ENCODE results near the gene VEZT. TPM values are rescaled to one million over a fixed set of nuclear protein-coding genes. Genes with fewer than 3 reads are reported as not detected.

The VEZT gene
- total RNA-seq, 1 donor from 2014 or later: 89.9 TPM

DNA sequence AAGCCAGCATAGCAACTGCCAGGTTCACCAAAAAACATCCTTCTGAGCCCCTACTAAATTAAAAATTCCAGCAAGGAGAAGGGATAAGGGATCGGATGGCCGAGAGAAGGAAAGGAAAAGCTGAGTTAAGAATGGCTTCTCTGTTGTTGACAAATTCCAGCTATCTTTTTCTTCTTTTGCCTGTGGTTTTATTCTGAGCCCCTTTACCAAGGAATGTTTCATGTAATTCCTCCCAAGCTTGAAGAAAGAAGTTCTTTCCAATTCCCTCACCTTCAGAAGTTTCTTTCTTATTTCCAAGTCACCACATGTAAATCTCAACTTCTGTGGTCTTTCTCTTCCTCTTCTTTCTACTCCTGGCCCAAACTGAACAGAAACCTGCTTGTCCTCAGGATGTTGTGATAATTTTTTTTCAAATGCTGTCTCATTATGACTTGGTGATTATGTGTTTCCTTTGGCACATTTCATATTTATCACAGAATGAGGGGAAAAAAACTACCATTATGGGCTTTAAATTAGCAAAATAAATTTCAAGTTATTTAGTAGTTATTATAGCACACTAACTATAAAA lies 40.3 kb upstream of the VEZT start:
- TF ChIP-seq, protein P1, sequence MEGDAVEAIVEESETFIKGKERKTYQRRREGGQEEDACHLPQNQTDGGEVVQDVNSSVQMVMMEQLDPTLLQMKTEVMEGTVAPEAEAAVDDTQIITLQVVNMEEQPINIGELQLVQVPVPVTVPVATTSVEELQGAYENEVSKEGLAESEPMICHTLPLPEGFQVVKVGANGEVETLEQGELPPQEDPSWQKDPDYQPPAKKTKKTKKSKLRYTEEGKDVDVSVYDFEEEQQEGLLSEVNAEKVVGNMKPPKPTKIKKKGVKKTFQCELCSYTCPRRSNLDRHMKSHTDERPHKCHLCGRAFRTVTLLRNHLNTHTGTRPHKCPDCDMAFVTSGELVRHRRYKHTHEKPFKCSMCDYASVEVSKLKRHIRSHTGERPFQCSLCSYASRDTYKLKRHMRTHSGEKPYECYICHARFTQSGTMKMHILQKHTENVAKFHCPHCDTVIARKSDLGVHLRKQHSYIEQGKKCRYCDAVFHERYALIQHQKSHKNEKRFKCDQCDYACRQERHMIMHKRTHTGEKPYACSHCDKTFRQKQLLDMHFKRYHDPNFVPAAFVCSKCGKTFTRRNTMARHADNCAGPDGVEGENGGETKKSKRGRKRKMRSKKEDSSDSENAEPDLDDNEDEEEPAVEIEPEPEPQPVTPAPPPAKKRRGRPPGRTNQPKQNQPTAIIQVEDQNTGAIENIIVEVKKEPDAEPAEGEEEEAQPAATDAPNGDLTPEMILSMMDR (IDR thresholded peaks at IDR 0.05; ENCODE audit: unreplicated experiment): no peak
- peaks cover 30% of the 10 kb centered on the region for H3K4me1 Mint-ChIP-seq (ENCODE audit: unreplicated experiment)
- H3K4me3 Mint-ChIP-seq (ENCODE audit: unreplicated experiment): no peak overlapping the region
- H3K27me3 Mint-ChIP-seq (ENCODE audit: unreplicated experiment): no peaks in the 10 kb centered on the region
- no peak for DNase-seq (ENCODE audit: low spot score)
- H3K27ac Mint-ChIP-seq (ENCODE audit: unreplicated experiment): peak overlapping the region; percentile 6
- H3K36me3 Mint-ChIP-seq (ENCODE audit: low read depth, unreplicated experiment): no peaks in the 10 kb centered on the region
- H3K9me3 Mint-ChIP-seq (ENCODE audit: unreplicated experiment): no peaks in the 10 kb centered on the region

DNA sequence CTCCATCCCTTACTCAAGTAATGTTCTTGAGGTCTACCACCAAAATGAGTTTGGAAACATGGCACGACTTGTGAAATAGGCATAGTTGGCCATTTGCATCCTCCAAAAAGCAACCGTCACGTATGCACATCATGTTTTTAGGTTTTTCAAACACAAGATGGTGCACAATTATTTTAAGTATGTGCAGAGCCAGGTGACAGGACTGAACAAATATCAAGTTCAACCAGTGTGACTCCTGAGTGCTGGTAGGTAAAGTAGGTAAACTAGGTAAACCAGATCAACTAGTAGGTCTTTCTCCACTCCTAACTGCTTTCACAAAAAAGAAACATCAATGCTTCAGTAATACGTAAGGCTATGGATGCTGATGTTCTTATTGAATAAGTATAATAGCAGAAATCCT lies 39.5 kb upstream of the VEZT start:
- TF ChIP-seq, protein P1 (IDR thresholded peaks at IDR 0.05; ENCODE audit: unreplicated experiment): no peak

DNA sequence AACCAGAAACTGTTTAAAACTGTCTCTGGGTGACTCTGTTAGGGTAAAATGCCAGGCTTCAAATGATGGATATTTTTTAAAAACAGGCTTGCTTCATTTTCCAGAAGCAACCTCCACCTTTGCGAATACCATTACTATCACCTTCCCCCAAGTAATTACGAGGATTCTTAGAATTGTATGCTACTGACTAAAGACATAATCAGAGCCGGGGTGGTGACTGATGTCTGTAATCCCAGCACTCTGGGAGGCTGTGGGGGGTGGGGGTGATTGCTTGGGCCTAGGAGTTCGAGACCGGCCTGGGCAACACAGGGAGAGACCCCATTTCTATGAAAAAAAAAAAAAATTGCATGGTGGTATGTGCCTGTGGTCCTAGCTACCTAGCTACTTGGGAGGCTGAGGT lies 38.6 kb upstream of the VEZT start:
- TF ChIP-seq, protein P1 (IDR thresholded peaks at IDR 0.05; ENCODE audit: unreplicated experiment): no peak
- Mint-ChIP-seq H3K27me3 (ENCODE audit: unreplicated experiment) (no peaks in the 10 kb centered on the region), H3K27ac (ENCODE audit: unreplicated experiment) (no peak overlapping the region), H3K36me3 (ENCODE audit: low read depth, unreplicated experiment) (no peaks in the 10 kb centered on the region), H3K4me3 (ENCODE audit: unreplicated experiment) (no peak overlapping the region), H3K9me3 (ENCODE audit: unreplicated experiment) (no peaks in the 10 kb centered on the region), H3K4me1 (ENCODE audit: unreplicated experiment) (peaks cover 17% of the 10 kb centered on the region)
- no peak for DNase-seq (ENCODE audit: low spot score)

More for the DNA sequence above, 39.5 kb upstream of the VEZT start:
- Mint-ChIP-seq H3K27me3 (ENCODE audit: unreplicated experiment) (no peaks in the 10 kb centered on the region), H3K36me3 (ENCODE audit: low read depth, unreplicated experiment) (no peaks in the 10 kb centered on the region), H3K4me3 (ENCODE audit: unreplicated experiment) (no peak overlapping the region), H3K27ac (ENCODE audit: unreplicated experiment) (peak overlapping the region; percentile 36), H3K9me3 (ENCODE audit: unreplicated experiment) (no peaks in the 10 kb centered on the region), H3K4me1 (ENCODE audit: unreplicated experiment) (peaks cover 25% of the 10 kb centered on the region)
- DNase-seq (ENCODE audit: low spot score): no peak

DNA sequence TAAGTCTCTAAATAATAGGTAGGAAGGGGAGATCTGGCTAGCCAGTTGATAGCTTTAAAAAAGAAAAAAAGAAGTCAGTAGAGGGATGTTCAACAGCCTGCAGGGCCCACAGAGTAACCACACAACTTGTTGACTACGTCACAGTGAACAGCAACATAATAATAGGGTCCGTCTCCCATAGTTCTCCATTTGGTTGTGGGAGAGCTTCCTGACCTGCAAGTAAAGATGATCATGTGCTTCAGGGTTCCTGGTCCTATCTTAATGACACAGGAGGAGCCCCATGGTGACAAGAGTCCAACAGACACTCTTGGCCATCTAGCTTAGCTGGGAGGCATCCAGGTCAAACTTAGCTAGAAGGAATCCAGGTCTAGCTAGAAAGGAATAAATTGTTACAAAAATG lies 36.5 kb upstream of the VEZT start:
- Mint-ChIP-seq H3K27ac (ENCODE audit: unreplicated experiment) (no peak overlapping the region), H3K4me3 (ENCODE audit: unreplicated experiment) (no peak overlapping the region), H3K27me3 (ENCODE audit: unreplicated experiment) (no peaks in the 10 kb centered on the region), H3K36me3 (ENCODE audit: low read depth, unreplicated experiment) (peaks cover 5% of the 10 kb centered on the region), H3K9me3 (ENCODE audit: unreplicated experiment) (no peaks in the 10 kb centered on the region), H3K4me1 (ENCODE audit: unreplicated experiment) (peaks cover 13% of the 10 kb centered on the region)
- no peak for DNase-seq (ENCODE audit: low spot score)
- TF ChIP-seq, protein P1 (IDR thresholded peaks at IDR 0.05; ENCODE audit: unreplicated experiment): no peak

DNA sequence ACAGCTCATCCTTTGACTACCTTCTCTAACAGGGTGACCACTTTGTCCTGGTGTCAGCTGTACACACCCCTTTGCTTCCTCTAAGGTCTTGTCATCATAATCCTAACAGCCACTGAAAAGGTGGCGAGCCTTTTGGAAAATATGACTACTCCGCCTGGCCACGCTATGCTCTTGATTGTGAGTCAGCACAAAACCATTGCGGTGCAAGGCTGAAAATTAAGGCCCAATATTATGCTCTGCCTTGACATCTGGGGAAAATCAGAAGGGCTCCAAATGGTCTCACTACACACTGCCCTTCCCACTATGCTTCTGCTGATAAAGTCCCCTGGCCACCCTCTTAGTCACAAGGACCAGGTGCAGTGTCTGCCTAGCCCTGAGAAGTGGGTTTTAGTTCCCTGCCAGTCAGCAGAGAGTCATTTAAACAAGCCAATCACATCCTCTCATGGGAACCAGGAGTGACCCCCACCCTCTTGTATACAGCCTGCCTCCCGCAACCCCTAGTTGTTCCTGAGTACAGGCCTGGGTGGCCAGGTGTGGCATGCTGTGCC lies 34.7 kb upstream of the VEZT start:
- Mint-ChIP-seq H3K27ac (ENCODE audit: unreplicated experiment) (no peak overlapping the region), H3K4me1 (ENCODE audit: unreplicated experiment) (peaks cover 4% of the 10 kb centered on the region), H3K27me3 (ENCODE audit: unreplicated experiment) (peaks cover under 1% of the 10 kb centered on the region), H3K9me3 (ENCODE audit: unreplicated experiment) (no peaks in the 10 kb centered on the region), H3K4me3 (ENCODE audit: unreplicated experiment) (no peak overlapping the region), H3K36me3 (ENCODE audit: low read depth, unreplicated experiment) (peaks cover 5% of the 10 kb centered on the region)
- TF ChIP-seq, protein P1 (IDR thresholded peaks at IDR 0.05; ENCODE audit: unreplicated experiment): no peak
- no peak for DNase-seq (ENCODE audit: low spot score)

All from endothelial cell (in vitro differentiated cells).